Smooth muscle cell of the brain vasculature (primary cell): Measurements from ENCODE around the gene CFHR4.
"Not testable (repeated sequence)": the region's sequence is repeated elsewhere in the genome, so short reads cannot be mapped to it uniquely, and the experiment has no call there.

Experiments
- DNase-seq: peaks from one replicate; pipeline ENCODE4 v3.0.0-alpha.2; 2012; ENCODE audit warnings: low read depth, low spot score

The CFHR4 gene

GRCh38 chr1:196887515-196888239 is at the start of gene CFHR4:
Gene CFHR4 (plus strand): TSS chr1:196888052. CDS start chr1:196888151, 99 bp downstream.
- DNase-seq = no peak

- not testable (repeated sequence) for DNase-seq
Measured at GRCh38 chr1:196849613-196850492, 38.0 kb upstream of the CFHR4 start.

- DNase-seq = no peak
Measured at GRCh38 chr1:196856053-196856452, 31.8 kb upstream of the CFHR4 start.

DNA sequence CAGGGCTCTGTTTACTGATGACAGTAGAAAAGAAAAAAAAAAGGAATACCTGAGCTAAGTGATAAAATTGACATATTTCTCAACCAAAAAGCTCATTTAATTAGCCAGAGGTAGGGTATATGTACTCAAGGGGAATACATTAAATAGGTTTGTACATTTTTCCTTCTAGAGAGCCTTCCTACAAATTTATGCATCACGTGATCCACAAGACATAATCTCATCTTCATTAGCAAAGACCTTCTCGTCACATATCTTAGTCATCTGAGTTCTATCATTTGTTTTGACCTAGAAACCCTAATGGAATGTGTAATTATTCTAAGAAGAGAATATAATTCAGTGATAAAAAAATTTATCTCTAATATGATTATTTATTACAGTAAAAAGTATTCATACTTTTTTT is 30.7 kb upstream of the CFHR4 start:
- DNase-seq = no peak

DNA sequence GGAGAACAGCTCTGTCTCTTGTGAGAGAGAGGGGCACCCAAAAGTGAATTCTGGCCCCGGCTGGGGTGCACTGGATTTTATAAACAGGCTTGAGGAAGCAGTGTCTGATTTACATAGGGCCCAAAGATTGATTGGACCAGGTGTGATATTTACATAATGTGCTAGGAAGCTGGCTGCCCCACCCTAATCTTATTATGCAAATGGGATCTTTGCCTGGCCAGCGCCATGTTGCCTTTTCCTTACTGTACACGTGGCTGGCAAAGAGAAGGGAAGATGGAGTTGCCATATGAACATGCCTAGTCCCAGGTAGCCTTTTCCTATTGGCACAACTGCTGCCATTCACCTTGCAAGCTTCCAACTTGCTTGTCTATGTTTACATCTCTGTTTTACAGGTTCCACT is 29.0 kb upstream of the CFHR4 start:
- DNase-seq = no peak

DNA sequence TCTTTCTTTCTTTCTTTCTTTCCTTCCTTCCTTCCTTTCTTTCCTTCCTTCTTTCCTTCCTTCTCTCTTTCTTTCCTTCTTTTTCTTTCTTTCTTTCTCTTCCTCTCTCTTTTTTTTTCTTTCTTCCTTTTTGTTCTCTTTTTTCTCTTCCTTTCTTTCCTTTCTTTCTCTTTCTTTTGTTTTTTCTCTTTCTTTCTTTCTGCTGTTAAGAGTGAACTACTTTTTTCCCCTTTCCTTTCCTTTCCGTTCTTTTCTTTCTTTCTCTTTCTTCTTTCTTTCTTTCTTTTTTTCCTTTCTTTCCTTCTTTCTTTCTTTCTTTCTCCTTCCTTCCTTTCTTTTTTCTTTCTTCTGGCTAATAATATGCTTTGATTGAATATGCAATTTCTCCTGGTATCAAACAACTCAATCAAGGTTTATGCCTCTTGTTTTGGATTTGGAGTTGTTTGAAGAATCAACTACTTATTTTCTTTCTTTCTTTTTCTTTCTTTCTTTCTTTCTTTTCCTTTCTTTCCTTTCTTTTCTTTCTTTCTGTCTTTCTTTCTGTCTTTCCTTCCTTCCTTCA is 27.4 kb upstream of the CFHR4 start:
- no peak for DNase-seq

DNA sequence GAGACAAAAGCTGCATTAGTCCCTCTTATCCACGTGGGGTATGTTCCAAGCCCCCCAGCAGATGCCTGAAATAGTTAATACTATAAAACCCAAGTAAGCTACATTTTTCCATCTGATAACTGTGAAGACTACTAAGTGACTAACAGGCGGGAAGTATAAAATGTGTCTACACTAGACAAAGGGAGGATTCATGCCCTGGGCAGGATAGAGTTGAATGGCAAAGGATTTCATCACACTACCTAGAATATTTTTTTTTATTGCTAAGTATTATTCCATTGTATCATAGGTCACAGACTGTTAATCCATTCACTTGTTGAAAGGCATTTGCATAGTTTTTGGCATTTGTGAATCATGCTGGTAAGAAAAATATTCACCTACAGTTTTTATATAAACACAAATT is 26.4 kb upstream of the CFHR4 start:
- DNase-seq = no peak

DNA sequence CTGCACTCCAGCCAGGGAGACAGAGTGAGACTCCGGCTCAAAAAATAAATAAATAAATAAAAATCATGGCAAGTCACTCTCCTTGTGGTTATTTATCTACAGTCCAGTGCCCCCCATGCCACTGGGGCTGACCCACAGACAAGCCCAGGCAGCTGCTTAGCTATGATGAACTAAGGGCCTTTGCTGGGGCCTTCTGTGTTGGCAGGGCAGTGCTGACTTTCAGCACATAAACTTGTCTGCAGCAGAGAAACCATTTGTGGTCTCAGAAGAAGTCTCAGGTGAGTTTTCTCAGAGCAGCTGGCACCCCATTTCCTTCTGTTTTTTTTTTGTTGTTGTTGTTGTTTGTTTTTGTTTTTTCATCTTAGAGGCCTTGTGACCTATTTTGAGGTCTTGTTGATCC is 20.9 kb upstream of the CFHR4 start:
- no peak for DNase-seq

DNA sequence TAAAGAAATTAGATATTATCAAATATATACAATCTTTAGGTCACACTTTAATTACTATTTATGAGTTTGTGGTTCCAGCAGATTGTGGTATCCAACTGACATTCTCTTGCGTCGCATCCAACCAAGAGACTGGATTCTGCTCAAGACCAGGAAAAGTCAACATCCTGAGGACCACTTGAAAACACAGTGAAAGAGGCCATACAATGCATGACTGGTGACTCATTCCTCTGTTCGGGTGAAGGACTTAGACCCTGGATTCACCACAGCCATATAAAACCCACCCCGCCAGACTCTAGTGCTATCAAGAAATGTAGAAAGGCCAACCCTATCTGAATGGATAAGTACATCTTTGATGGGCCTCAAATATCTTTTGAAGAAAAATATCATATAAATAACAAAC is 14.5 kb upstream of the CFHR4 start:
- no peak for DNase-seq

- DNase-seq = no peak
Measured at GRCh38 chr1:196875935-196876334, 11.9 kb upstream of the CFHR4 start.

GRCh38 chr1:196877964-196878363 is 9.9 kb upstream of the CFHR4 start:
- DNase-seq = no peak

- DNase-seq = not testable (repeated sequence)
Measured at GRCh38 chr1:196886560-196886959, 1.3 kb upstream of the CFHR4 start.

GRCh38 chr1:196890668-196891067 is 2.8 kb downstream of the CFHR4 start:
- DNase-seq = no peak

DNA sequence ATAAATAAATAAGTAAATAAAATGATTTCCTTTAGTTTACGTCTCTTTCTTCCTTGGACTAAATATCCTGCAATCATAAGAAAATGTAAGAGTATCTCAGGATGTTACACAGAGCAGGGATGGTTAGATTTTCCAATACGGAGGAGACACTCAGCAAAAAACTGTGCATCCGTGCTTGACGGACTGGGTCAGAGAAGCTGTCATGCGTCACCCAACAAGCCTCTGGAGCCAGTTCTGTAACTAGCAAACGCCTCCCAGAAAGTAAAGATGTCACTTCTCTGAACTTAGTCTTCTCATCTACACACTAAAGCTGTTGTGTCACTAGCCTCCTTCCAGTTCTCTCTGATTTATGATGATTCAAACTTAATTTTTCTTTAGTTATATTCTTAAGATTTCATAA is 3.4 kb downstream of the CFHR4 start:
- no peak for DNase-seq

- DNase-seq = no peak
Measured at GRCh38 chr1:196896355-196896754, 8.5 kb downstream of the CFHR4 start.

DNA sequence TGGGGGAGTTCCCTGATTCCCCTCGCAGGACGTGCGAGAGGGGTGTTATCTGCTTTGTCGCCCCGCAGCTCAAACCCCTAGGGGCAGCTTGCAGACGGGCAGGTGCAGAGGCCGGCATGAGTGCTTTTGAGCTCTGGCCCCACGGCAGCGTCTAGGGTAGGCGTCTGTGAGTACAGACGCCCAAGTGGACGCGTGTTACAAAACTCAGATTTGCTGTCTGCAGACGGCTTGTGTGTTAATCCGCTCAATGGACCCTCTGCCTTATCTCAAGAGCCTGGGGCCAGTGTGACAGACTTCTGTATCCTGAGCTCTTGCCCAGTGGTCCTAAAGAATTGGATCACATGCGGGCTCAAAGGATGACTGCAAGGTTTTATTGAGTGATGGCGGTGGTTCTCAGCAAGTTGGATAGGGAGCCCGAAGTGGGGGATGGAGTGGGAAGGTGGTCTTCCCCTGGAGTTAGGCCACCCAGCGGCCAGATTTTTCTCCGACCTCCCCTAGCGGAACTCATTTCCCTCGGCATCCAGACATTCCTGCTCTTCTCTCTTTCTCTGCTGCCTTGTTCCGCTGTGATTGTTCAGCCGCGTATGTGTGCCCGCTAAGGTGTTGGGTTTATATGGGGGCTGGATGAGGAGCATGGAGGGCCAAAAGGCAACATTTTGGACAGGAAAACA is 9.4 kb downstream of the CFHR4 start:
- no peak for DNase-seq

DNA sequence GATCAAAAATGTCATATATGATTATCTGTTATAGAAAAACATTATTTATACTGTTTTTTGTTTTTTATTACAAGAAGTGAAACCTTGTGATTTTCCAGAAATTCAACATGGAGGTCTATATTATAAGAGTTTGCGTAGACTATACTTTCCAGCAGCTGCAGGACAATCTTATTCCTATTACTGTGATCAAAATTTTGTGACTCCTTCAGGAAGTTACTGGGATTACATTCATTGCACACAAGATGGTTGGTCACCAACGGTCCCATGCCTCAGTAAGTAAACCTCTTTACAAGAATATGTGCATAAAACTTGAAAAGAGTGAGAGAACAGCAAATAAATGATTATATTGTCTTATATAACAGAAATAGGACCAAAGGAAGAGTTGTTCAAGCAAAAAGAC is 14.5 kb downstream of the CFHR4 start:
- DNase-seq = no peak

DNA sequence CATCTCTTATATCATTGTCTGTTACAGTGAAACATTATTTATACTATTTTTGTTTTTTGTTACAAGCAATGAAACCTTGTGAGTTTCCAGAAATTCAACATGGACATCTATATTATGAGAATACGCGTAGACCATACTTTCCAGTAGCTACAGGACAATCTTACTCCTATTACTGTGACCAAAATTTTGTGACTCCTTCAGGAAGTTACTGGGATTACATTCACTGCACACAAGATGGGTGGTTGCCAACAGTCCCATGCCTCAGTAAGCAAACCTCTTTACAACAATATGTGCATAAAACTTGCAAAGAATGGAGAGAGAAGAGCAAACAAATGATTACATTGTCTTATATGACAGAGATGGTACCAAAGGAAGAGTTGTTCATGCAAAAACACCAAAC is 22.4 kb downstream of the CFHR4 start:
- DNase-seq = no peak

GRCh38 chr1:196912283-196912682 is 24.4 kb downstream of the CFHR4 start:
- DNase-seq = not testable (repeated sequence)

DNA sequence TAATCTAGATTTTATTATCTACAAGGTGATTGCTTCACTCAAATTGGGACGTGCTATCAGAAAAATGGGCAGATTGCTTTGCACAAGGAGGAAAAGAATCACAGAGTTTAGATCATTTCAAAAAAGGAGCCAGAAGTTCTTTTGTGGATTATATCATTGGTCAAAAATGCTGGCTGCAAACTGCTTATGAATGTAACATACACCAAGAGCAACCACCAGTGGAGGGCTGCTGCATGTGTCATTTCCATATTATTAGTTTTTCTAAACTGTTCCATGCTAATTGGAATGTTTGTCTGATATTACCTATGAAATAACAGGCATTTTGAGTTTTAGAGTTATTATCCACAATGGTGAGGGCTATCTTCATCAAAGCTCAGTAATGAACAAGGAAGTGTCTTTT is 39.0 kb downstream of the CFHR4 start:
- DNase-seq = not testable (repeated sequence)

DNA sequence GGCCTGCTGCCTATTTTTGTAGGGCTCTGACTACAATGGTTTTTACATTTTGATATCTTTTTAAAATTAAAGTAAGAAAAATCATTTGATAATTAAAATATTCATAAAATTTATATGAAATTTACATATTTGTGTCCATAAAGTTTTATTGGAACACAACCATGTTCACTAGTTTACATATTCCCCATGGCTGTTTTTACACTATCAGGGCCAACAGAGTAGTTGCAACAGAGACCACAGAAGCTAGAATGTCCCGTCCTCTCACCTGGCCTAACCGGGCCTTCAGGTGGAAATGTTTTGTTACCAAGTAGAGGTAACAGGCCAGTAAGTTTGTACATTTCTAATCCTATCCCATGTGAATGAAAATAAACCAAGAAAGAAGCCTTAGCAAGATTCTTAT is 45.0 kb downstream of the CFHR4 start:
- not testable (repeated sequence) for DNase-seq
